ENCODE results near the gene ATG4C. TPM values are rescaled to one million over a fixed set of nuclear protein-coding genes. Genes with fewer than 3 reads are reported as not detected.

The ATG4C gene
- total and polyA plus RNA-seq, 3 donors from 2014 or later = 6.8 to 10.2 (median 8.6) TPM

DNA sequence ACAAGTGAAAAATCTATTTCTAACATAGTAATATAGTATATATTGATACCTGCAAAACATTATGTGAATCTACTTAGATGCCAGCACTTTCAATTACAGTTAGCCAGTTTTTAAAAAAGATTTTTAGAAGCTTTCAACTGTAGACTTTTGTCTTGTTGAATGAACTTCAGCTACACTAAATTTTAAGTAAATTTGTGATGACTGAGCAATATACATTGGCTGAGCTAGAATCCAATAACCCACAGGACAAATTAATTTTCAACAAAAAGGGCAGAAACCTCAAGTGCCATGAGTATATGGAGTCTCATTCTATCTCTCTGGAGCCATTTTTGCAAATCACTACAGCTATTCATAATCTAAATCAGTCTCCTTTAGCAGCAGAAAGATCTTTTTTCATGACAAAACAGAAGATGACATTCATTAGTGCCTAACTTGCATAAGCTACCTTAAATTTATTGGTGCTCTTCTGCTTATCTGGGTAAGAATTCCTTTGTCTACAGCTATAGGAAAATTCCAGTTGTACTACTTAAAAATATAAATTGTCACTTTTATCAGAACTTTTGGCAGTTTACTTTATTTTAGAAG lies 100.3 kb downstream of the ATG4C start:
- H3K27me3 ChIP-seq = no peaks in the 10 kb centered on the region
- no peak for TF ChIP-seq POLR2A (IDR thresholded peaks at IDR 0.05)
- TF ChIP-seq, protein P1, sequence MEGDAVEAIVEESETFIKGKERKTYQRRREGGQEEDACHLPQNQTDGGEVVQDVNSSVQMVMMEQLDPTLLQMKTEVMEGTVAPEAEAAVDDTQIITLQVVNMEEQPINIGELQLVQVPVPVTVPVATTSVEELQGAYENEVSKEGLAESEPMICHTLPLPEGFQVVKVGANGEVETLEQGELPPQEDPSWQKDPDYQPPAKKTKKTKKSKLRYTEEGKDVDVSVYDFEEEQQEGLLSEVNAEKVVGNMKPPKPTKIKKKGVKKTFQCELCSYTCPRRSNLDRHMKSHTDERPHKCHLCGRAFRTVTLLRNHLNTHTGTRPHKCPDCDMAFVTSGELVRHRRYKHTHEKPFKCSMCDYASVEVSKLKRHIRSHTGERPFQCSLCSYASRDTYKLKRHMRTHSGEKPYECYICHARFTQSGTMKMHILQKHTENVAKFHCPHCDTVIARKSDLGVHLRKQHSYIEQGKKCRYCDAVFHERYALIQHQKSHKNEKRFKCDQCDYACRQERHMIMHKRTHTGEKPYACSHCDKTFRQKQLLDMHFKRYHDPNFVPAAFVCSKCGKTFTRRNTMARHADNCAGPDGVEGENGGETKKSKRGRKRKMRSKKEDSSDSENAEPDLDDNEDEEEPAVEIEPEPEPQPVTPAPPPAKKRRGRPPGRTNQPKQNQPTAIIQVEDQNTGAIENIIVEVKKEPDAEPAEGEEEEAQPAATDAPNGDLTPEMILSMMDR (IDR thresholded peaks at IDR 0.05) = no peak
- intact Hi-C loops (cut with DNase I; ENCODE audit: low total_unique reads) = no loop called here

DNA sequence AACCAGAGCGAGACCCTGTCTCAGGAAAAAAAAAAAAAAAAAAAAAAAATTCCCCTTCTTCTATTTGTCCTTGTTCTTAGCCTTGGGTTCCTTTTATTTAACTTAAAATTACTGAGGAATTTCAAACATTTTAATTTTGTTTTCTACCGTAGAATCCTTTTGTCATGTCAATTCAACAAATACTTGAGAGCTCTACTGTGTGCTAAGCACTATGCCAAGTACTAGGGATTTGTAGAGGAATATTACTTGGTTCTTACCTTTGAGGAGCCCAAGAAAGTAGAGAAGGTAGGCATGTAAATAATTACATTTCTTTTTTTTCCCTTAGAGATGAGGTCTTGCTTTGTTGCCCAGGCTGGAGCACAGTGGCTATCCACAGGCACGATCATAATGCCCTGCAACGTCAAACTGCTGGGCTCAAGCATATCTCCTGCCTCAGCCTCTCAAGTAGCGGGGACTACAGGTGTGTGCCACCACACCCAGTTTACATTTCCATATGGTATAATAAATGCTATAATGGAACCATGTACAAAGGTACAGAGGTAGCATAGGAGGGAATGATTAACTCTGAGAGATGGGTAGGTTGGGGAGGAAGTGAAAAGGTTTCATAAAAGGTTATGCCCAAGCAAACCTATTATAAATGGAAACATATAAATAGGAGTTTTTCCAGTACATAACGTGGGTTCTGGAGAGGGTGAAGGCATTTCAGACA lies 104.0 kb downstream of the ATG4C start:
- Histone ChIP-seq H3K9me3 (no peaks in the 10 kb centered on the region), H3K4me3 (no peak overlapping the region), H3K27ac (no peak overlapping the region), H3K4me1 (no peaks in the 10 kb centered on the region), H3K36me3 (ENCODE audit: low read depth, missing control alignments) (no peaks in the 10 kb centered on the region), H3K27me3 (no peaks in the 10 kb centered on the region)
- TF ChIP-seq, protein P1 (IDR thresholded peaks at IDR 0.05) = no peak
- TF ChIP-seq POLR2A (IDR thresholded peaks at IDR 0.05) = no peak
- DNase-seq = no peak
- intact Hi-C loops (cut with DNase I; ENCODE audit: low total_unique reads) = no loop called here
- WGBS, 2 donors = 83 to 89% methylated on average over 6 of the region's 6 CpGs

More for the DNA sequence above, 100.3 kb downstream of the ATG4C start:
- H3K4me3 ChIP-seq = no peak overlapping the region
- no peaks in the 10 kb centered on the region for H3K36me3 ChIP-seq (ENCODE audit: low read depth, missing control alignments)
- H3K27ac ChIP-seq = no peak overlapping the region
- H3K9me3 ChIP-seq = no peaks in the 10 kb centered on the region
- no peak for DNase-seq
- H3K4me1 ChIP-seq = no peaks in the 10 kb centered on the region

DNA sequence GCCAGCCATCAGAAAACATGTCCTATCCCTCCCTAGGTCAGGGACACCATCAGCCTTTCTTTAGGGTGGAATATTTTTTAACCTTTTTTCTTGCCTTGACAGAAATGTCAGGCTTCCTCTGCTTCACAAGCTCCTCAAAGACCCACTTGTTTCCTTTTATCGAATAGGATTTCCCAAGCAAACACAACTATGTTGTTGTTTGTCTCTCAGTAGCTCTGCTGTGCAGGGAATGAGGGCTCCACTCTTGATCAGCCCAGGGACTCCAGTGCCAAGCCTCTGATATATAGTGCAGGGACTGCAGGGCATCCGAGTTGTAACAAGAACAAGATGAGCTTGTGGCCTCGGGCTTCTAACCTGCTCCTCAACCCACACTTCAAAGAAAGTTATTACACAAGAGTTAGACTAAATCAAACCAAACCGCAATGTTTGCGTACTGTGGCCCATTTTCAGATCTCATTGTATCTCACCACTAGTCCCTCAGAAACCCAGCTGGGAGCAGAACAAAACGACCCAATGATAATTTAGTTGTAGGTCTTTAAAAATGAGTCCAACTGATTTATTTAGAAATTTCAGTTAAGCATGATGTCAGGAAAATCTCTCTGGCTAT lies 108.1 kb downstream of the ATG4C start:
- Histone ChIP-seq H3K4me1 (no peaks in the 10 kb centered on the region), H3K4me3 (no peak overlapping the region), H3K27me3 (no peaks in the 10 kb centered on the region), H3K36me3 (ENCODE audit: low read depth, missing control alignments) (no peaks in the 10 kb centered on the region), H3K27ac (no peak overlapping the region), H3K9me3 (no peaks in the 10 kb centered on the region)
- TF ChIP-seq, protein P1 (IDR thresholded peaks at IDR 0.05) = no peak
- TF ChIP-seq POLR2A (IDR thresholded peaks at IDR 0.05) = no peak
- no peak for DNase-seq
- intact Hi-C loops (cut with DNase I; ENCODE audit: low total_unique reads) = no loop called here
- WGBS, 2 donors = 83 to 88% methylated on average over 6 of the region's 6 CpGs

DNA sequence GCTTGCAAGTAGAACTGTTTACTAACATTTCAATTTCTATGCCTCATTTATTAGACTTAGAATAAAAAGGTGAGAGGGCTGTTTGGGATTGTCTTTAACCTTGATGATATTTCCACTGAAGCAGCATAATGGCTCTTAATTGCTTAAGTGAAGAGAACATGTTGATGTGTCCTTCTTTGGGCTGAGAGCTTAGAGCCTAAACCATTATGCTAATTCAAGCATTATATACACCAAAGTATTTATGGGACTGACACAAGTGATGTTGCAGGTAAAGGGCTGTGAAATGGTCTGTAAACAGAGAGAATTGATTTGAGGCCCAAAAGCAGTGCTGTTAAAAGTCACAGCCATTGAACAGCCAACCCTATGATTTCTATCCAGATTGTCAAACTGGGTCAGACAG lies 113.9 kb downstream of the ATG4C start:
- no peak for TF ChIP-seq POLR2A (IDR thresholded peaks at IDR 0.05)
- TF ChIP-seq, protein P1 (IDR thresholded peaks at IDR 0.05) = no peak
- intact Hi-C loops (cut with DNase I; ENCODE audit: low total_unique reads) = no loop called here
- Histone ChIP-seq H3K36me3 (ENCODE audit: low read depth, missing control alignments) (no peaks in the 10 kb centered on the region), H3K4me3 (no peak overlapping the region), H3K27ac (no peak overlapping the region), H3K4me1 (no peaks in the 10 kb centered on the region), H3K9me3 (no peaks in the 10 kb centered on the region), H3K27me3 (no peaks in the 10 kb centered on the region)
- no peak for DNase-seq

Measured in testis (tissue), 3 donors.